SK-N-SH (cell line): ENCODE measurements around the gene KRT2.

Experiments
- CTCF ChIP-seq: fragments of 200-600 bp; sonication (generic); IDR thresholded peaks from 2 replicates; pipeline ENCODE4 v1.6.1; 2017; ENCODE audit warnings: antibody characterized with exemption, mild to moderate bottlenecking, moderate library complexity
- ELF1 ChIP-seq: IDR thresholded peaks from 2 replicates; pipeline ENCODE4 v1.4.0; 2012
- PBX3 ChIP-seq: IDR thresholded peaks from 2 replicates; pipeline ENCODE4; 2012
- YY1 ChIP-seq: IDR thresholded peaks from 2 replicates; pipeline ENCODE4 v1.4.0; 2012; ENCODE audit warnings: low read depth, mild to moderate bottlenecking

GRCh38 chr12:52634266-52635056 lies 17.6 kb downstream of the KRT2 start:
- TF ChIP-seq CTCF (no peak), YY1 (no peak), ELF1 (no peak), PBX3 (no peak)
